Esophagus squamous epithelium (tissue), 4 donors: Measurements from ENCODE around the gene ZMYM2.

Source experiments
- CTCF ChIP-seq, 6 experiments: fragments of 450-650 bp in 4 of 6; fragments of 200-600 bp in 2 of 6; sonication (generic) in 2 of 6; IDR thresholded peaks; one replicate each; pipeline ENCODE4 v1.5.1; 2016 to 2019; ENCODE audit warnings: antibody characterized with exemption in 6 of 6, mild to moderate bottlenecking in 4 of 6, moderate library complexity in 4 of 6
- POLR2A ChIP-seq, 4 donors: fragments of 450-650 bp; IDR thresholded peaks; one replicate each; pipeline ENCODE4 v1.6.1; 2017; ENCODE audit warnings: antibody characterized with exemption in 4 of 4, mild to moderate bottlenecking in 4 of 4, moderate library complexity in 3 of 4

- TF ChIP-seq POLR2A (IDR thresholded peaks at IDR 0.05), result no peak
- TF ChIP-seq CTCF (IDR thresholded peaks at IDR 0.05), result no peak
Measured at GRCh38 chr13:19940106-19940505, 18.4 kb upstream of the ZMYM2 start.
